ENCODE data around the gene COA7.

- TF ChIP-seq EZH2 (IDR thresholded peaks at IDR 0.05; ENCODE audit: low read depth) (no peak), CTCF (conservative IDR thresholded peaks at IDR 0.05) (no peak)
Measured at GRCh38 chr1:52686830-52687229, 11.3 kb downstream of the COA7 start.
